ENCODE data around the gene SLC24A3.

GRCh38 chr20:19508449-19508848, 296.0 kb downstream of the SLC24A3 start:
- TF ChIP-seq POLR2A (IDR thresholded peaks at IDR 0.05; ENCODE audit: extremely low read depth, insufficient read length), result no peak
- no peak for TF ChIP-seq CTCF (IDR thresholded peaks at IDR 0.05; ENCODE audit: low read depth, low read length)

All from NB4 (cell line).